Panc1 (cell line): Measurements from ENCODE around the gene RPLP1. TPM values are rescaled to one million over a fixed set of nuclear protein-coding genes. Genes with fewer than 3 reads are reported as not detected.

Experiments used
- ATAC-seq: fragments of 200-7000 bp; cut with Tn5 transposase; 2 replicates; pipeline ENCODE4 v1.9.1; 2020; ENCODE audit warnings: mild to moderate bottlenecking, moderate library complexity
- BruUV-seq: library from RNA; stranded (reverse); fragments of 400-500 nt; replicated peaks from 2 replicates; lab custom pipeline; 2021; lab: Mats Ljungman, UMichigan
- CTCF ChIA-PET: fragments of 300-600 bp; sonication (Branson Sonifier 250); formaldehyde crosslinking; loops from one replicate; lab custom pipeline; 2022; ENCODE audit warnings: antibody characterized with exemption; lab: Charles Lee
- POLR2A ChIA-PET: fragments of 300-600 bp; sonication (Branson Sonifier 250); formaldehyde crosslinking; loops from one replicate; lab custom pipeline; 2022; ENCODE audit warnings: antibody characterized with exemption; lab: Charles Lee
- DNase-seq: peaks from one replicate; pipeline ENCODE4 v3.0.0-alpha.2; 2010; ENCODE audit warnings: low read depth, low spot score
- H3K27ac ChIP-seq: 2 replicates; pipeline ENCODE4 v1.5.1; 2011; ENCODE audit warnings: mild to moderate bottlenecking, low read length, inconsistent platforms
- H3K27me3 ChIP-seq: fragments of 200-500 bp; sonication (Bioruptor generic); 2 replicates; pipeline ENCODE4 v1.6.0; 2014; ENCODE audit warnings: low read length, inconsistent platforms; ENCODE audit not compliant: control insufficient read depth, insufficient read depth
- H3K36me3 ChIP-seq: fragments of 200-500 bp; sonication (Bioruptor generic); 2 replicates; pipeline ENCODE4 v1.5.1; 2014; ENCODE audit warnings: inconsistent platforms, mild to moderate bottlenecking, low read length, moderate library complexity; ENCODE audit not compliant: control insufficient read depth, insufficient read depth
- H3K4me1 ChIP-seq: 2 replicates; pipeline ENCODE4 v1.5.1; 2011; ENCODE audit warnings: inconsistent platforms, mild to moderate bottlenecking, low read length, moderate library complexity; ENCODE audit not compliant: control insufficient read depth, insufficient read depth
- H3K4me3 ChIP-seq, 2 experiments: 2 replicates each; pipeline ENCODE4 v1.5.1; 2011 to 2012; ENCODE audit warnings: low read depth in 2 of 2, low read length in 2 of 2, mild to moderate bottlenecking in 2 of 2, inconsistent platforms in 1 of 2, moderate library complexity in 1 of 2
- H3K9me3 ChIP-seq: fragments of 200-500 bp; sonication (Bioruptor generic); 2 replicates; pipeline ENCODE4 v1.5.1; 2014; ENCODE audit warnings: low read depth, mild to moderate bottlenecking, inconsistent platforms, low read length, moderate library complexity; ENCODE audit not compliant: control insufficient read depth, insufficient read depth
- POLR2AphosphoS5 ChIP-seq: IDR thresholded peaks from 2 replicates; pipeline ENCODE4 v1.6.1; 2012; ENCODE audit warnings: mild to moderate bottlenecking, low read depth, low read length, moderate library complexity
- SIN3A ChIP-seq: IDR thresholded peaks from 2 replicates; pipeline ENCODE4 v1.6.1; 2012; ENCODE audit warnings: low read depth, mild to moderate bottlenecking, low read length, moderate library complexity, borderline replicate concordance; ENCODE audit not compliant: insufficient read depth
- TCF7L2 ChIP-seq: IDR thresholded peaks from 2 replicates; pipeline ENCODE4 v1.6.1; 2011; ENCODE audit warnings: mild to moderate bottlenecking, low read depth, low read length, inconsistent platforms
- in situ Hi-C: cut with HindIII; loops from 2 replicates; pipeline ENCODE4 v1.10.0; 2016; ENCODE audit warnings: low sequenced_read_pairs, low pct_unique_long_range_greater_than_20kb
- intact Hi-C: fragments of 100-400 bp; cut with micrococcal nuclease; formaldehyde crosslinking; loops from one replicate; pipeline ENCODE4 v1.10.0; 2022; ENCODE audit not compliant: unreplicated experiment
- total RNA-seq: library from RNA; stranded (reverse); gene quantifications from one replicate; pipeline ENCODE4 v1.2.1, GENCODE V29; 2021; ENCODE audit not compliant: unreplicated experiment
- TF ChIP-seq, protein P1 (sequence below): fragments of 450-650 bp; IDR thresholded peaks from 2 replicates; pipeline ENCODE4 v1.5.1; 2017; ENCODE audit warnings: mild to moderate bottlenecking
- TF ChIP-seq, protein P2 (sequence below), 2 experiments: IDR thresholded peaks; 2 replicates each; pipeline ENCODE4 v1.6.1; 2011 to 2012; ENCODE audit warnings: low read depth in 2 of 2, control low read depth in 1 of 2, low read length in 1 of 2, mild to moderate bottlenecking in 1 of 2, moderate library complexity in 1 of 2; ENCODE audit not compliant: insufficient read depth in 1 of 2

Gene RPLP1
- total RNA-seq, 1 experiment from 2014 or later, result 2,076 TPM

DNA sequence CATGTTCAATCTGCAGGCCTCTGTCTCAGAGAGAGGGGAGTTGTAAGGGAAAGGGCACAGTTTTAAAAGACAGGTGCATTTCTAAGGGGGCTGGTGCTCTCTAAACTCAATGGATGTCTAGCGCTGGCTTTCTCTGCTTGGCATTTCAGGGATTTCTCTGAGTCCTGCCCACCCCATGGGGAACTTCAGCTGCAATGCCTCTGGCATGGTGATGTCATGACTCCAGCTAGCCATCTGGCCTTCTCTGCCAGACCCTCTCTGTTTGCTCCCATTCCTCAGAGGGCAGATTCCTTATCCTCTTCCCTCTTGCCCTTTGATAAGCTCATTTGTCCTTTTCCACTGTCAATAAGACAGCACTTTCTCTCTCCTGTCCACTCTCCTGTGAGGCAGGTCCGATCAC is 40.8 kb downstream of the RPLP1 start:
- no peak overlapping the region for H3K27ac ChIP-seq
- H3K27me3 ChIP-seq, result no peaks in the 10 kb centered on the region
- no peak overlapping the region for H3K4me3 ChIP-seq
- peaks cover 4% of the 10 kb centered on the region; the same call in 1 of the 2 replicates for H3K9me3 ChIP-seq
- ATAC-seq, result no peak
- no peaks in the 10 kb centered on the region; the same call in 1 of the 2 replicates for H3K4me1 ChIP-seq
- intact Hi-C loops (no loop called here), in situ Hi-C loops (no loop called here)
- TF ChIP-seq SIN3A (no peak), POLR2AphosphoS5 (no peak), TCF7L2 (no peak)
- TF ChIP-seq, protein P1, sequence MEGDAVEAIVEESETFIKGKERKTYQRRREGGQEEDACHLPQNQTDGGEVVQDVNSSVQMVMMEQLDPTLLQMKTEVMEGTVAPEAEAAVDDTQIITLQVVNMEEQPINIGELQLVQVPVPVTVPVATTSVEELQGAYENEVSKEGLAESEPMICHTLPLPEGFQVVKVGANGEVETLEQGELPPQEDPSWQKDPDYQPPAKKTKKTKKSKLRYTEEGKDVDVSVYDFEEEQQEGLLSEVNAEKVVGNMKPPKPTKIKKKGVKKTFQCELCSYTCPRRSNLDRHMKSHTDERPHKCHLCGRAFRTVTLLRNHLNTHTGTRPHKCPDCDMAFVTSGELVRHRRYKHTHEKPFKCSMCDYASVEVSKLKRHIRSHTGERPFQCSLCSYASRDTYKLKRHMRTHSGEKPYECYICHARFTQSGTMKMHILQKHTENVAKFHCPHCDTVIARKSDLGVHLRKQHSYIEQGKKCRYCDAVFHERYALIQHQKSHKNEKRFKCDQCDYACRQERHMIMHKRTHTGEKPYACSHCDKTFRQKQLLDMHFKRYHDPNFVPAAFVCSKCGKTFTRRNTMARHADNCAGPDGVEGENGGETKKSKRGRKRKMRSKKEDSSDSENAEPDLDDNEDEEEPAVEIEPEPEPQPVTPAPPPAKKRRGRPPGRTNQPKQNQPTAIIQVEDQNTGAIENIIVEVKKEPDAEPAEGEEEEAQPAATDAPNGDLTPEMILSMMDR, result no peak
- TF ChIP-seq, protein P2, sequence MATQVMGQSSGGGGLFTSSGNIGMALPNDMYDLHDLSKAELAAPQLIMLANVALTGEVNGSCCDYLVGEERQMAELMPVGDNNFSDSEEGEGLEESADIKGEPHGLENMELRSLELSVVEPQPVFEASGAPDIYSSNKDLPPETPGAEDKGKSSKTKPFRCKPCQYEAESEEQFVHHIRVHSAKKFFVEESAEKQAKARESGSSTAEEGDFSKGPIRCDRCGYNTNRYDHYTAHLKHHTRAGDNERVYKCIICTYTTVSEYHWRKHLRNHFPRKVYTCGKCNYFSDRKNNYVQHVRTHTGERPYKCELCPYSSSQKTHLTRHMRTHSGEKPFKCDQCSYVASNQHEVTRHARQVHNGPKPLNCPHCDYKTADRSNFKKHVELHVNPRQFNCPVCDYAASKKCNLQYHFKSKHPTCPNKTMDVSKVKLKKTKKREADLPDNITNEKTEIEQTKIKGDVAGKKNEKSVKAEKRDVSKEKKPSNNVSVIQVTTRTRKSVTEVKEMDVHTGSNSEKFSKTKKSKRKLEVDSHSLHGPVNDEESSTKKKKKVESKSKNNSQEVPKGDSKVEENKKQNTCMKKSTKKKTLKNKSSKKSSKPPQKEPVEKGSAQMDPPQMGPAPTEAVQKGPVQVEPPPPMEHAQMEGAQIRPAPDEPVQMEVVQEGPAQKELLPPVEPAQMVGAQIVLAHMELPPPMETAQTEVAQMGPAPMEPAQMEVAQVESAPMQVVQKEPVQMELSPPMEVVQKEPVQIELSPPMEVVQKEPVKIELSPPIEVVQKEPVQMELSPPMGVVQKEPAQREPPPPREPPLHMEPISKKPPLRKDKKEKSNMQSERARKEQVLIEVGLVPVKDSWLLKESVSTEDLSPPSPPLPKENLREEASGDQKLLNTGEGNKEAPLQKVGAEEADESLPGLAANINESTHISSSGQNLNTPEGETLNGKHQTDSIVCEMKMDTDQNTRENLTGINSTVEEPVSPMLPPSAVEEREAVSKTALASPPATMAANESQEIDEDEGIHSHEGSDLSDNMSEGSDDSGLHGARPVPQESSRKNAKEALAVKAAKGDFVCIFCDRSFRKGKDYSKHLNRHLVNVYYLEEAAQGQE (IDR thresholded peaks at IDR 0.05; ENCODE audit: insufficient read depth in 1 of 2, low read depth in 2 of 2, low read length in 1 of 2), result no peak
- no TSS peak for BruUV-seq
- DNase-seq, result no peak
- POLR2A ChIA-PET, result no interaction called here
- H3K36me3 ChIP-seq, result no peaks in the 10 kb centered on the region
- CTCF ChIA-PET, result interaction anchor here (0.7 to 0.9 kb wide), 2 partner anchors 14 to 17 kb away, joined by 3 to 11 read pairs; no protein-coding TSS in a partner anchor

DNA sequence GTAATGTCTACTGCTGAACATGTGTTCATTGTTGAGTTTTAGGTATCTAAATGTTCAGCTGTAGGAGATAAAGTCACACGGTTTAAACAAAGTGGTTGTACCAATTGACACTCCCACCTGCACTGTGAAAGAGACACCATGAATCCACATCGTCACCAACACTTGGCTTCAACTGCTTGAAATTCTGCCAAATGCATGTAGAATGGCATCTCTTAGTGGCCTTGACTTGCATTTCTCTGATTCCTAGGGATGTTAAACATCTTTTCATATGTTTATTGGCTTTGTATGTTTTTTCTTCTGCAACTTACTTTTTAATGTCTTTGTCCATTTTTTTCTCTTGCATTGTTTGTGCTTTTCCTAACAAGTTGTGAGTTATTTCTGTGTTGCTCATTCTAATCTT is 43.4 kb downstream of the RPLP1 start:
- CTCF ChIA-PET, result no interaction called here
- TF ChIP-seq POLR2AphosphoS5, result no peak
- TF ChIP-seq TCF7L2, result no peak
- TF ChIP-seq, protein P2 (IDR thresholded peaks at IDR 0.05; ENCODE audit: insufficient read depth in 1 of 2, low read depth in 2 of 2, low read length in 1 of 2), result no peak
- TF ChIP-seq, protein P1, result no peak
- TF ChIP-seq SIN3A, result no peak
- no TSS peak for BruUV-seq

More for the DNA sequence above, 43.4 kb downstream of the RPLP1 start:
- POLR2A ChIA-PET, result no interaction called here
- no peak for ATAC-seq
- no peaks in the 10 kb centered on the region for H3K36me3 ChIP-seq
- intact Hi-C loops, result no loop called here
- no peak for DNase-seq
- H3K9me3 ChIP-seq, result peaks cover 4% of the 10 kb centered on the region; the same call in 1 of the 2 replicates
- no peak overlapping the region for H3K4me3 ChIP-seq
- H3K27ac ChIP-seq, result no peak overlapping the region
- no peaks in the 10 kb centered on the region for H3K27me3 ChIP-seq
- H3K4me1 ChIP-seq, result no peaks in the 10 kb centered on the region
- in situ Hi-C loops, result no loop called here
